SK-N-MC (cell line): ENCODE data around the gene GMPR.

Experiments
- EZH2 ChIP-seq: fragments of 200-600 bp; sonication (generic); IDR thresholded peaks from one replicate; pipeline ENCODE4 v1.6.1; 2017; ENCODE audit warnings: antibody characterized with exemption
- POLR2AphosphoS5 ChIP-seq: IDR thresholded peaks from 2 replicates; pipeline ENCODE4 v1.6.1; 2012; ENCODE audit warnings: mild to moderate bottlenecking, low read depth, low read length, borderline replicate concordance

DNA sequence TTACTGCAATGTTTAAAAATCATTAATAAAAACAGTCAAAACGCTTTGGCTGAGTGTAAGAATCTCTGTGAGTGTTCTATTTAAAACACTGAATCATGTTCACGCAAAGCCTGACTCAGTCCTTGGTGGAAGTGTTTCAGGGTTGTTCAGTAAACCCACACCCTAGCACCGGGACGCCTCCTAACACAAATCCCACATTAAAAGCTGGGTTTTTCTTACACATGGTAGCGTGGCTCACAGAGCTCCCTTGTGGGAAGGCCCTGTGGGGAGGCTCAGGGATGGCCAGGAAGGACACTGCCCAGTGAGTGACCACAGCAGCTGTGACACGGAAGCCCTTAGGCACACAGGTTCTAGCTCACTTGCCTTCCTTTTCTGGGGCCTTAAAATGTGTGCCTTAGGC lies 80.2 kb downstream of the GMPR start:
- TF ChIP-seq EZH2, result no peak
- no peak for TF ChIP-seq POLR2AphosphoS5
